Esophagus mucosa (tissue), 1 donor: Measurements from ENCODE around the gene SLC4A9. TPM values are rescaled to one million over a fixed set of nuclear protein-coding genes. Genes with fewer than 3 reads are reported as not detected.
"Not testable (repeated sequence)": the region's sequence is repeated elsewhere in the genome, so short reads cannot be mapped to it uniquely, and the experiment has no call there.

Source experiments
- ATAC-seq: fragments of 200-7000 bp; cut with Tn5 transposase; one replicate; pipeline ENCODE4 v1.9.1; 2020
- total RNA-seq: library from RNA; stranded (reverse); gene quantifications from one replicate; pipeline ENCODE4 v1.2.4, GENCODE V29; 2023
- donor health status: DM: yes; HTN: yes; CAD: no.

Gene SLC4A9
- total RNA-seq, 1 donor from 2014 or later = 0.08 TPM

- peak; percentile 91 for ATAC-seq
Observed at GRCh38 chr5:140401362-140402257, 41.6 kb downstream of the SLC4A9 start, which contains the start of gene ANKHD1. ANKHD1 (plus strand) TSS chr5:140401833; CDS start chr5:140401968, 135 bp downstream.

GRCh38 chr5:140402258-140403074, 42.5 kb downstream of the SLC4A9 start:
- no peak for ATAC-seq

- no peak for ATAC-seq
Observed at GRCh38 chr5:140403613-140404012, 43.6 kb downstream of the SLC4A9 start.

- peak; percentile 52 for ATAC-seq
Observed at GRCh38 chr5:140408750-140409241, 48.8 kb downstream of the SLC4A9 start.

- ATAC-seq = no peak
Observed at GRCh38 chr5:140413230-140413629, 53.2 kb downstream of the SLC4A9 start.

- ATAC-seq = no peak
Observed at GRCh38 chr5:140417235-140417634, 57.2 kb downstream of the SLC4A9 start.

GRCh38 chr5:140418862-140419520, 59.0 kb downstream of the SLC4A9 start:
- ATAC-seq = no peak

GRCh38 chr5:140420226-140420570, 60.2 kb downstream of the SLC4A9 start:
- ATAC-seq = no peak

GRCh38 chr5:140420665-140421361, 60.8 kb downstream of the SLC4A9 start:
- ATAC-seq = no peak

- not testable (repeated sequence) for ATAC-seq
Observed at GRCh38 chr5:140421375-140421774, 61.4 kb downstream of the SLC4A9 start.

GRCh38 chr5:140423609-140424008, 63.6 kb downstream of the SLC4A9 start:
- ATAC-seq = no peak

GRCh38 chr5:140424135-140424534, 64.1 kb downstream of the SLC4A9 start:
- no peak for ATAC-seq

Other genes starting within 250 kb of the SLC4A9 start
- 7.3 TPM for gene PURA, start 246.1 kb upstream of the SLC4A9 start, total RNA-seq
- 2.6 TPM for gene IGIP, start 234.3 kb upstream of the SLC4A9 start, total RNA-seq
- gene CYSTM1, start 185.0 kb upstream of the SLC4A9 start, total RNA-seq = 11.4 TPM
- gene PFDN1, start 57.1 kb upstream of the SLC4A9 start, total RNA-seq = 33.5 TPM
- 62.1 TPM for gene HBEGF, start 13.6 kb upstream of the SLC4A9 start, total RNA-seq
- 73.1 TPM for gene ANKHD1, start 41.6 kb downstream of the SLC4A9 start, total RNA-seq
- gene EIF4EBP3, start 187.5 kb downstream of the SLC4A9 start, total RNA-seq = 20.7 TPM
- 28.6 TPM for gene SRA1, start 197.3 kb downstream of the SLC4A9 start, total RNA-seq
- 5.2 TPM for gene APBB3, start 204.4 kb downstream of the SLC4A9 start, total RNA-seq
- 52.4 TPM for gene SLC35A4, start 204.6 kb downstream of the SLC4A9 start, total RNA-seq